Right renal pelvis (tissue), 4 donors: ENCODE results near the gene PRMT3. TPM values are rescaled to one million over a fixed set of nuclear protein-coding genes. Genes with fewer than 3 reads are reported as not detected.

ENCODE experiments used
- polyA plus RNA-seq, 4 donors: library from polyadenylated mRNA; unstranded; fragments of 120-200 nt; gene quantifications; one replicate each; pipeline ENCODE4 v1.2.1, GENCODE V29; 2013; ENCODE audit not compliant: insufficient read length in 4 of 4

PRMT3 gene
- polyA plus RNA-seq, 4 donors: 15.4 to 21.3 (median 20.2) TPM

Other genes with a start within 250 kb of the PRMT3 start
- gene DBX1, start 227.2 kb upstream of the PRMT3 start, polyA plus RNA-seq: under 1 TPM in 1 of 4 donors, not detected in 3; 0.05 TPM
- 1 to 10 TPM; 3.1 to 4.7 (median 4.6) TPM for gene HTATIP2, start 24.0 kb upstream of the PRMT3 start, polyA plus RNA-seq
- under 1 TPM; 0.13 to 0.14 (median 0.13) TPM for gene SLC6A5, start 211.9 kb downstream of the PRMT3 start, polyA plus RNA-seq